T-helper 1 cell treated with Interleukin-12 subunit alpha and Interleukin-12 subunit beta and Interleukin-4 antibody, amounts not matched to agents 30 μg/mL and 1 μg/mL, for 36 hours (primary cell): ENCODE data around the gene MSI2.

Experiments used
- H3K27ac Mint-ChIP-seq: one replicate; pipeline ENCODE4 v1.8.0; 2021; ENCODE audit warnings: mild to moderate bottlenecking, mixed read lengths
- H3K27me3 Mint-ChIP-seq: one replicate; pipeline ENCODE4 v1.8.0; 2021; ENCODE audit warnings: low read depth, mixed read lengths
- H3K36me3 Mint-ChIP-seq: one replicate; pipeline ENCODE4 v1.8.0; 2021; ENCODE audit warnings: low read depth, mixed read lengths
- H3K4me1 Mint-ChIP-seq: one replicate; pipeline ENCODE4 v1.8.0; 2021; ENCODE audit warnings: low read depth, mixed read lengths
- H3K4me3 Mint-ChIP-seq: one replicate; pipeline ENCODE4 v1.8.0; 2021; ENCODE audit warnings: mild to moderate bottlenecking, moderate library complexity, mixed read lengths
- H3K9me3 Mint-ChIP-seq: one replicate; pipeline ENCODE4 v1.8.0; 2021; ENCODE audit warnings: mixed read lengths

The MSI2 gene

DNA sequence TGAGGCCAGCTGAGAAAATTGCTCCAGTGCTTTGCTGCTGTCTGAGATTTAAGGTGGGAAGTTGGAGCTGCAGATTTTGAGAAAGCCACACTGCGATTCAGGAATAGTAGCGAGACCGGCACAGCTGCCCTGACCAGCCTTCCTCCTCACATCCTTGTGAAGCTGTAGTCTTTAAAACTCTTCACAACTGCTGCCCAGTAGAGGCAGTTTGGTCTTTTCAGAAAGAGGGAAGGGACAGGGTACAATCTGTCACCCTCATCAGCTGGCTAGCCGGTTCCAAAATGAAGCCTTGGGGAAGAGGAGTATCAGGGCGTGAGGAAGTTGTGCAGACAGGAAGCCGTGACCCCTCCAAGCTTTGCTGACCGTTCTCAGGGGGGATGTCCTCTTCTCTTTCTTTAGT, 195.3 kb downstream of the MSI2 start:
- no peak overlapping the region for H3K4me3 Mint-ChIP-seq
- peaks cover 63% of the 10 kb centered on the region for H3K4me1 Mint-ChIP-seq
- H3K9me3 Mint-ChIP-seq = no peaks in the 10 kb centered on the region
- peak overlapping the region; percentile 59 for H3K27ac Mint-ChIP-seq
- H3K27me3 Mint-ChIP-seq = no peaks in the 10 kb centered on the region
- H3K36me3 Mint-ChIP-seq = peaks cover 21% of the 10 kb centered on the region

DNA sequence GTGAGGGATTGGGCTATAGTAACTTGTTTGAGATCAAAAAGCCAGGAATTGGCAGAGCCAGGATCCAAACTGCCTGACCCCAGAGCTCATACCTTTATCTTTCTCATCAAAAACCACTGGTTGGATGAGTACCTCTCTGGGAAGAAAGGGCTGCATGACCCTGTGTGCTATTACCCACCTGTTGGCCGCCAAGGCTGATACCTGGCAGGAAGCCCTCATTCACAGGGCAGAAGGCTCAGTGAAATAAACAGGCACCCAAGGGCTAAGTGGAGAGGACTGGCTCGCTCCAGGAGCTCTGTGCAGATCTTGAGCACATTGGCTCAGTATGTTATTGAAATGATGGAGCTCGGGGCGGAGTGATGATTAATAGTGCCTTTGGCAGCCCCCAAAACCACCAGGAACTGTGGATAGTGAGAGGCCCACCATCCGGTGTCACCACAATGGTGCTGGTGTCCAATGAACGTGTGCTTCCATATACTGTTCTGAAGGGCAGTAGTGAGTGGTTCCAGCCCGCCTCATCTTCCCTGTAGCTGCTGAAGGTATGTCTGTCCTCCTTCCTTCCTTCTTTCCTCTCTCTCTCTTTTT, 197.6 kb downstream of the MSI2 start:
- H3K9me3 Mint-ChIP-seq = no peaks in the 10 kb centered on the region
- peaks cover 65% of the 10 kb centered on the region for H3K4me1 Mint-ChIP-seq
- peak overlapping the region; percentile 31 for H3K27ac Mint-ChIP-seq
- H3K27me3 Mint-ChIP-seq = no peaks in the 10 kb centered on the region
- peaks cover 22% of the 10 kb centered on the region for H3K36me3 Mint-ChIP-seq
- H3K4me3 Mint-ChIP-seq = no peak overlapping the region

DNA sequence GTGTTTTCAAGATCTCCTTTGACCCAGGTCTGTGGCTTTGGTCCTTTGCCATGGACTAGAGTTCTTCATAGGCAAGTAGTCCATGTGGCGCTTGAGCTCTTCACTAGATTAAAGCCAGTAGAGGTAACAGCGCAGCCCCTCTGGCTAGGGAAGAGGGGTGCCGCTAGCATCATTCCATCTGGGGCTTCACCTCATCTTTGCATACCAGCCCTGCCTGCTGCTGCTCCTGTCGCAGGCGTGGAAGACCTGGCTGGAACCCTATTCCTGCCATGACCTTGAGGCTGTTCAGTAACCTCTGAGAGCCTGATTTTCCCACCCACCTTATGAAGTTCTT, 198.4 kb downstream of the MSI2 start:
- Mint-ChIP-seq H3K36me3 (peaks cover 22% of the 10 kb centered on the region), H3K27ac (peak overlapping the region; percentile 80), H3K4me1 (peaks cover 67% of the 10 kb centered on the region), H3K9me3 (no peaks in the 10 kb centered on the region), H3K27me3 (no peaks in the 10 kb centered on the region), H3K4me3 (peak overlapping the region; percentile 30)

GRCh38 chr17:57455063-57455914, 199.0 kb downstream of the MSI2 start:
- peaks cover 68% of the 10 kb centered on the region for H3K4me1 Mint-ChIP-seq
- no peaks in the 10 kb centered on the region for H3K27me3 Mint-ChIP-seq
- H3K27ac Mint-ChIP-seq = peak overlapping the region; percentile 80
- H3K36me3 Mint-ChIP-seq = peaks cover 22% of the 10 kb centered on the region
- H3K9me3 Mint-ChIP-seq = no peaks in the 10 kb centered on the region
- H3K4me3 Mint-ChIP-seq = peak overlapping the region; percentile 30

DNA sequence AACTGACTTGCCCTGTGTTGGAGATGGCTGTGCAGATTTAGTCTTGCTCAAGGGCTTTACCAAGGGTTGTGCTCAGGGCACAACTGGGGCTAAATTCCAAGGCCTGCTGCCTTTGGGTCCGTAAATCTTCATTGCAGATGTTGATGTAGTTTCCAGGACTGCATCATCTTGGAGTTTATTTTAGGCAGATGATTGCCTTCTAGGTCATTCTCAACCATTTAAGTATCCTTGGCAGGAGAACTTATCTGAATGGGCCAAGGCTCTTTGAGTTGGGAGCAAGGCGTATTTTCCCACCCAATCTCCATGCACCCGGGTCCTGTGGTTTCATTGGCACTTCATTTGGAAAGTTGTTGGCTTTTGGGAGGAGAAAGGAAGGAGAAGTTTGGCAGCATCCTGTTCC, 200.3 kb downstream of the MSI2 start:
- H3K36me3 Mint-ChIP-seq = peaks cover 16% of the 10 kb centered on the region
- H3K27ac Mint-ChIP-seq = peak overlapping the region; percentile 19
- H3K9me3 Mint-ChIP-seq = no peaks in the 10 kb centered on the region
- H3K4me3 Mint-ChIP-seq = no peak overlapping the region
- H3K27me3 Mint-ChIP-seq = no peaks in the 10 kb centered on the region
- peaks cover 67% of the 10 kb centered on the region for H3K4me1 Mint-ChIP-seq

GRCh38 chr17:57457188-57457587, 200.9 kb downstream of the MSI2 start:
- H3K4me3 Mint-ChIP-seq = no peak overlapping the region
- no peaks in the 10 kb centered on the region for H3K27me3 Mint-ChIP-seq
- H3K27ac Mint-ChIP-seq = no peak overlapping the region
- no peaks in the 10 kb centered on the region for H3K9me3 Mint-ChIP-seq
- peaks cover 18% of the 10 kb centered on the region for H3K36me3 Mint-ChIP-seq
- H3K4me1 Mint-ChIP-seq = peaks cover 68% of the 10 kb centered on the region

- Mint-ChIP-seq H3K36me3 (peaks cover 15% of the 10 kb centered on the region), H3K27ac (peak overlapping the region; percentile 83), H3K27me3 (no peaks in the 10 kb centered on the region), H3K9me3 (no peaks in the 10 kb centered on the region), H3K4me1 (peaks cover 71% of the 10 kb centered on the region), H3K4me3 (peak overlapping the region; percentile 38)
Measured at GRCh38 chr17:57458718-57459285, 202.5 kb downstream of the MSI2 start.

DNA sequence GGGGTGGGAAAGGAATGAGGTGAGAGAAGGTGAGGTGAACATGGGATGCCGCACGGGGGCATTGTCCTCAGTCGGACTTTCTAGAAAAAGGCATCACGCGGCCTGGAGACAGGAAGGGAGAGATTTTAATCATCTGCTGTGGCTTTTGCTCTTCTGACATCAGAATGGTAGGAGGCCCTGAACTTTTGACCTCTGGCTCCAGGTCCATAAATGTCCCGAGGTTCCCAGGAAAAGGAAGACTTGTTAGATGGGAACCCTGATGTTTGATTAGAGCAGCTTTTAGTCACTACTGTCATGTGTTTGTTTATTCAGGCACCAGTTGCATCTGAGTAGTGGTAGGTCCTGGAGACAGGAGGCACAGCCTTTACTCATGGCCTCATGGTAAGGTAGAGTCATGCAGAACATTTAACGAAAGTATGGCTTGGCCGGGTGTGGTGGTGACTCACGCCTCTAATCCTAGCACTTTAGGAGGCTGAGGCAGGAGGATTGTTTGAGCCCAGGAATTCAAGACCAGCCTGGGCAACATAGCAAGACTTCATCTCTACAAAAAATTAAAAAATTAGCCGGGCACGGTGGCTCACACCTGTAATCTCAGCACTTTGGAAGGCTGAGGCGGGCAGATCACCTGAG, 203.1 kb downstream of the MSI2 start:
- no peaks in the 10 kb centered on the region for H3K27me3 Mint-ChIP-seq
- H3K36me3 Mint-ChIP-seq = peaks cover 15% of the 10 kb centered on the region
- H3K4me3 Mint-ChIP-seq = peak overlapping the region; percentile 38
- H3K27ac Mint-ChIP-seq = peak overlapping the region; percentile 83
- H3K9me3 Mint-ChIP-seq = no peaks in the 10 kb centered on the region
- peaks cover 71% of the 10 kb centered on the region for H3K4me1 Mint-ChIP-seq

- Mint-ChIP-seq H3K27ac (peak overlapping the region; percentile 64), H3K36me3 (peaks cover 12% of the 10 kb centered on the region), H3K4me1 (peaks cover 60% of the 10 kb centered on the region), H3K27me3 (no peaks in the 10 kb centered on the region), H3K9me3 (no peaks in the 10 kb centered on the region), H3K4me3 (no peak overlapping the region)
Measured at GRCh38 chr17:57461082-57461481, 204.8 kb downstream of the MSI2 start.

DNA sequence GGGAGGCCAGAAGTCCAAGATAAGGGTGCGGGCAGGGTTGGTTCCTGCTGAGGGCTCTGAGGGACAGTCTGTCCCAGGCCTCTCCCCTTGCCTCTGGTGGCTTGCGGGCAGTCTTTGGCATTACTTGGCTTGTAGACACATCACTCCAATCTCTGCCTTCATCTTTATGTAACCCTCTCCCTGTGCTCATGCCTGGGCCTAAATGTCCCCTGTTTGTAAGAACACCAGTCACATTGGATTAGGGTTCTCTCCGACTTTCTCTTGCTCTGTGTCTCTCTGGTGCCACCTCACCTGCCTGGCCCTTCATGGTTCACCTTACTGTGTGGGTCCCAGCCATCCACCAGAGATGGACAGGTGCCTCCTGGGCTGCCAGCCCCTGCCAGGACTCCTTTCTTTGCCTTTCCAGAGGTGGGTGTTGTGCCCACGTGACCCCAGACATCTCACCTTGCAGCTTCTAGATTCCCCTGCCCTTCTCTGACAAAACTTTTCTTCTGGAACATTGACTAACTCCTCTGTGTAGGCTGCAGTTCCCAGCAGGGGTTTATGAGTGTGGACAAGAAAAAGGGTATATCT, 205.8 kb downstream of the MSI2 start:
- peaks cover 59% of the 10 kb centered on the region for H3K4me1 Mint-ChIP-seq
- no peaks in the 10 kb centered on the region for H3K9me3 Mint-ChIP-seq
- H3K4me3 Mint-ChIP-seq = peak overlapping the region; percentile 25
- H3K27me3 Mint-ChIP-seq = no peaks in the 10 kb centered on the region
- peaks cover 7% of the 10 kb centered on the region for H3K36me3 Mint-ChIP-seq
- peak overlapping the region; percentile 87 for H3K27ac Mint-ChIP-seq

- H3K27me3 Mint-ChIP-seq = no peaks in the 10 kb centered on the region
- H3K9me3 Mint-ChIP-seq = no peaks in the 10 kb centered on the region
- peak overlapping the region; percentile 43 for H3K4me3 Mint-ChIP-seq
- peak overlapping the region; percentile 87 for H3K27ac Mint-ChIP-seq
- peaks cover 11% of the 10 kb centered on the region for H3K36me3 Mint-ChIP-seq
- H3K4me1 Mint-ChIP-seq = peaks cover 62% of the 10 kb centered on the region
Measured at GRCh38 chr17:57463103-57463885, 207.0 kb downstream of the MSI2 start.

GRCh38 chr17:57464191-57464864, 208.0 kb downstream of the MSI2 start:
- peak overlapping the region; percentile 87 for H3K27ac Mint-ChIP-seq
- H3K27me3 Mint-ChIP-seq = no peaks in the 10 kb centered on the region
- H3K9me3 Mint-ChIP-seq = no peaks in the 10 kb centered on the region
- no peak overlapping the region for H3K4me3 Mint-ChIP-seq
- peaks cover 11% of the 10 kb centered on the region for H3K36me3 Mint-ChIP-seq
- H3K4me1 Mint-ChIP-seq = peaks cover 54% of the 10 kb centered on the region

GRCh38 chr17:57465610-57466009, 209.3 kb downstream of the MSI2 start:
- peaks cover 50% of the 10 kb centered on the region for H3K4me1 Mint-ChIP-seq
- no peaks in the 10 kb centered on the region for H3K9me3 Mint-ChIP-seq
- H3K36me3 Mint-ChIP-seq = peaks cover 14% of the 10 kb centered on the region
- no peak overlapping the region for H3K4me3 Mint-ChIP-seq
- no peaks in the 10 kb centered on the region for H3K27me3 Mint-ChIP-seq
- H3K27ac Mint-ChIP-seq = peak overlapping the region; percentile 16
